ENCODE measurements around the gene FAR2.

DNA sequence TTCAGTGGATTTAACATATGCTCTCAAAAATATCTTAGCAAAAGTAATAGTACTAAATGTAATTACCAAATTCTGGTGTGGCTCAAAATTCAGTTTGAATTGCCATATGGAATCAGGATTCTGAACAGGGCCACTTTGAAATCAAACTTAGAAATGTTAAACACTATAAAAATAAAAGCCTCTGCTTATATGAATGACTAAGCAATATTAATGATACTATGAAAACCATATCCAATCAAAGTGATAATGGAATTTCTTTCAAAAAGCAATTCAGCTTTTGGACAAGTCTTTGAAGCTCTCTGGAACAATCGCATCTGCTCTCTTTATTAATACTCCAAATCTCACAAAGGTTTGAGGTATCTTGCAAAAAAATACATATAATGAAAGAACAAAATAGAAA, 180.3 kb downstream of the FAR2 start:
- TF ChIP-seq CTCF (IDR thresholded peaks at IDR 0.05) (no peak), POLR2A (IDR thresholded peaks at IDR 0.05) (no peak)
